GM12865 (cell line): ENCODE results near the gene PTCD3.

Experiments
- DNase-seq: peaks from one replicate; pipeline ENCODE4 v3.0.0; 2010; ENCODE audit warnings: low read depth
- H3K4me3 ChIP-seq: 2 replicates; pipeline ENCODE4 v1.5.1; 2011; ENCODE audit warnings: mild to moderate bottlenecking, low read depth, low read length, control low read depth
- CTCF ChIP-seq: IDR thresholded peaks from 2 replicates; pipeline ENCODE4 v1.5.1; 2011; ENCODE audit warnings: low read length, control low read depth, low read depth, inconsistent platforms; ENCODE audit not compliant: insufficient read depth; ENCODE audit errors: missing control alignments

Gene PTCD3

DNA sequence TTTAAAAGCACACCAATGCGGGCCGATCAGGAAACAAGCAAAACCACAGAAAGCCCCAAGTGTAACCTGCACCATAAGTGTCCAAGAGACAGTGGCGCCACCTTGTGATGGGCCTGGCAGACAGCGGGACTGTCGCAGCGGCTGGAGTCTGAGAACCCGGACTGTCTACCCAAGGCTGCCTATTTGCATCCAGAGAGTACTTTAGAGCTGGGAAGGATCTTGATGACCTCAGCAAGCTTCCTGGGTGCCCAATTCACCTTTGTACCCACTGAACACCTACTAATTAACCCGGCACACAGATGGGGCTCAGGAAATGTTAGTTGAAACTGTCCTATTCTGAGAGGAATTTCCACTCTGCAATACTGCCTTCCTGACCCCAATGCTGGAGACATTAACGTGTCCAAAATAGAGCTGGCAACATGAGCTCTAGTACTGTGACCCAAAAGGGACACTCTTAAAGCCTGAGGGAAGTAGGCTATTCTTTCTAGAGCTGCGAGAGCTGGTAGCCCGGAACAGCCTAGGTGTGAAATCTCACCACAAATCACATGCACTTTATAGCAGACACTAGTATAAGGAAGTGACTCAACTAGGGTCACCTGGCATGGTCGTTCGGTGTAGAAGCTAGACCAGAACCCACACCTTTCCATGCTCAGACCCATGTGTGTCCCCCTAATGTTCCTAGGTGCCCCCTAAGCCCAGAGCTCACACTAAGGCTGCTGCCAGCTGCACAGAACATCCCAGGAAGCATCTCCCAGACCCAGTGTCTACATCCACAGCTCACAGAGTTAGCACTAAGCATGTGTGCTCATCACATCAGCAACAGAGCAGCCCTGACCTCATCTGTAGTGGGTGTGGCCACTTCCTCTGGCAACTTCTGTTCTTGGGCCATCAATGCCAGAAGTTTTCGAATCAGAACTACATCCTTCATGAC is 25.8 kb upstream of the PTCD3 start:
- peak; percentile 87 for DNase-seq
- peak; percentile 88 for TF ChIP-seq CTCF
- no peak overlapping the region for H3K4me3 ChIP-seq

GRCh38 chr2:86081724-86082123 is 24.3 kb upstream of the PTCD3 start:
- DNase-seq = no peak
- no peak overlapping the region for H3K4me3 ChIP-seq
- TF ChIP-seq CTCF = no peak

DNA sequence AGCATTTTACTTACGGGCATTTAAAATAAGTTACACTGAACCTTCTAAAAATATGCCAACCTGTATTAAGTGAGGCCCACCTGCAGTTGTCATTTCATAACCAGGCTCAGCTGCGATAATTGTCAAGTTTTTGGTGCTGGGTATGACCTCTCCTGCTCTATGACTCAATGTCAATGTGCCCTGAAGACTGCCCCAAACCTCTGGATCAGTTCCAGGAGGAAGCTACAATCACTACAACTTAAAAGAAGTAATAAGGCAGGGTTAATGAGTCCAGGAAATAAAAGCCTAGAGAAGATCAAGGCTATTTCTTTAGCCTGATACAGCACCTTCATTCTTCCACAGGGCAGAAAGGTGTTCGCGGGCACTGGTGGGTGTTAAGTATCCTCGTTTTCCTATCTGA is 23.3 kb upstream of the PTCD3 start:
- no peak for DNase-seq
- no peak overlapping the region for H3K4me3 ChIP-seq
- TF ChIP-seq CTCF = no peak

DNA sequence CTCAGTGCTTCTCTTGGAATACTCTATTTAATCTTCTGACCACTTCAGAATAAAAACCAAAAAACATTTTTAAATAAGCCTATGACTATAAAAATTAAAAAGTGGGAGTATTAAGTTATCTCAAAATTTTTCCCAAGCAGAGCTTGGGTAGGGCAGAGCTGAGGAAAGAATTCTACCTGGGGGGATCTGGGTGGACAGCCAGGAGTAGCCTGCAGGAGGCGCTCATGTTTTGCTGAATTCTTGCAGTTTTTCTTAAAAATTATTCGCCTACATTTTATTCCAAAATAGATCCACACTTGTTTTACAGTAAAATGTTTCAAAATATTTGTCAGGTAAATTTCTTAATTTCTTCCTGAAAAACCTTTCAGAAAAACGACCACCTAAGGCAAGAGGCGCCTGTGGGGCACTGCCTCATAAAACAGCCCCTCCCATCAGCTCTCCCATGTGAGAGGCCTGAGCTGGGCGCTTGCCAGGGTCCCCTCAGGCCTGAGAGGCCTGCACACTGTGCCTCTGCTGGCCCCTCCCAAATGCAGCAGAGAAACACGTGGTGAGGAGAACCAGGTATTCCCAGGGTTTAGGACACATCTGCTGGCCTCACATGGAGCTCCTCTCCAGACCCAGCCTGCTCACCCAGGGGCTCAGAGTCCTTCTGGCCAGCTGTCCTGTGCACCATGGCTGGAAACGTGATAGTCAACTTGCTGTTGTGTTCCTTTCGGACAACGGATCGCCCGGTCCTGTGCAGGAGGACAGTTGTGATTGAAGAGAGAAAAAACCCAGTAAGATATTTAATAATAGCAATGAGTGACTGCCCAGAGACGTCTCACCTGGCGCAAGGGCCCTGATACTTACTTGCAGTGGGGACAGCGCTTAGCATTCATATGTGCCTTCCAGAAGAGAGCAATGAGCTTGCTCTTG is 17.8 kb upstream of the PTCD3 start:
- TF ChIP-seq CTCF = peak; percentile 37
- H3K4me3 ChIP-seq = no peak overlapping the region
- DNase-seq = no peak

DNA sequence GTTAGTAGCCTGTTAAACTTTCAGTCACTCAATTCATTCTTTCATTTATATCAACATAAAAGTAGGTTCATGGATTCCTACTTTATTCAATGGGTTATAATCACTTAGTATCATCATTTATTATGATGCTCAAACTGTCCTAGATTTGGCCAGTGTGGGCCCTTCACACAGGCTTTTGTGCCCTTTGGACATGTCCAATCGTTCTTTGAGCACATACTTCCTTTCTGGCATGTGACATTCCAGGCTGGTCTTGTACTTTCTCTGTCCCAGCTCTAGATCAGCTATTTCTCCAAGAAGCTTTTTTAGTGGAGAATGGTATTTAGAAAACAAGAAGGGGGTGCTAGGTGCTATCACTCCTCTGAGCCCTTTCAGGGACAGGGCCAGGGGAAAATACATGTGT is 11.8 kb upstream of the PTCD3 start:
- no peak for TF ChIP-seq CTCF
- H3K4me3 ChIP-seq = no peak overlapping the region
- no peak for DNase-seq

DNA sequence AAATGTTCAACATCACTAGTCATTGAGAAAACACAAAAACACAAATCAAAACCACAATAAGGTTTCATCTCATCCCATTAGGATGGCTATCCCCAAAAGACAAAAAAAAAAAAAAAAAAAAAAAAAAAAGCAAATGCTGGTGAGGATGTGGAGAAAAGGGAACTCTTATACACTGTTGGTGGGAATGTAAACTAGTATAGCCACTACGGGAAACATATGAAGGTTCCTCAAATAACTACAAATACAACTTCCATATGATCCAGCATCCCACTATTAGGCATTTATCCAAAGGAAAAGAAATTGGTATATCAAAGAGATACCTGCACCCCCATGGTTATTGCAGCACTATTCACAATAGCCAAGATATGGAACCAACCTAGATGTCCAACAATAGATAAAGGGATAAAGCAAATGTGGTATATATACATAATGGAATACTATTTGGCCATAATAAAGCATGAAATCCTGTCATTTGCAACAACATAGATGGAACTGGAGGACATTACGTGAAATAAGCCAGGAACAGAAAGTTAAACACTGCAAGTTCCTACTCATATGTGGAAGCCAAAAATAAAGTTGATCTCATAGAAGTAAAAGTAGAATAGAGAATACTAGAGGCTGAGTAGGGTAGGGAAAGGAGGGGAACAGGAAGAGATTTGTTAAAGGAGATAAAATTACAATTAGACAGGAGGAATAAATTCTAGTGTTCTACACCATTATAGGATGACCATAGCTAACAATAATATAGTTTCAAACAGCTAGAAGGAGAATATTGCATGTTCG is 8.7 kb upstream of the PTCD3 start:
- no peak for TF ChIP-seq CTCF
- no peak overlapping the region for H3K4me3 ChIP-seq
- DNase-seq = no peak
